Breast epithelium (tissue), 3 donors: ENCODE data around the gene KRTAP10-10.

Experiments used
- CTCF ChIP-seq, 3 donors: fragments of 450-650 bp; IDR thresholded peaks; one replicate each; pipeline ENCODE4 v1.5.1; 2016 to 2017; ENCODE audit warnings: antibody characterized with exemption in 3 of 3, mild to moderate bottlenecking in 3 of 3, moderate library complexity in 3 of 3
- POLR2A ChIP-seq: fragments of 450-650 bp; IDR thresholded peaks from one replicate; pipeline ENCODE4 v1.6.1; 2016; ENCODE audit warnings: antibody characterized with exemption, mild to moderate bottlenecking, moderate library complexity
- POLR2AphosphoS5 ChIP-seq, 3 donors: sonication (generic); formaldehyde crosslinking; IDR thresholded peaks; one replicate each; pipeline ENCODE4 v1.6.1; 2017; ENCODE audit warnings: antibody characterized with exemption in 3 of 3

GRCh38 chr21:44686843-44687561 is 49.8 kb downstream of the KRTAP10-10 start:
- no peak for TF ChIP-seq POLR2AphosphoS5 (IDR thresholded peaks at IDR 0.05)
- no peak for TF ChIP-seq CTCF (IDR thresholded peaks at IDR 0.05)
- TF ChIP-seq POLR2A, result no peak
